Gastroesophageal sphincter (tissue), 3 donors: Measurements from ENCODE around the gene IL13RA2.

ENCODE experiments used
- CTCF ChIP-seq, 4 experiments: fragments of 200-600 bp in 2 of 4; fragments of 450-650 bp in 2 of 4; sonication (generic) in 1 of 4; IDR thresholded peaks; one replicate each; pipeline ENCODE4 v1.5.1; 2017 to 2019; ENCODE audit warnings: antibody characterized with exemption in 4 of 4, mild to moderate bottlenecking in 2 of 4, moderate library complexity in 2 of 4
- EP300 ChIP-seq: sonication (generic); formaldehyde crosslinking; IDR thresholded peaks from one replicate; pipeline ENCODE4 v1.6.1; 2017; ENCODE audit warnings: antibody characterized with exemption, mild to moderate bottlenecking
- POLR2A ChIP-seq, 2 donors: fragments of 450-650 bp; IDR thresholded peaks; one replicate each; pipeline ENCODE4 v1.6.1; 2017; ENCODE audit warnings: antibody characterized with exemption in 2 of 2, mild to moderate bottlenecking in 2 of 2, moderate library complexity in 1 of 2
- POLR2AphosphoS5 ChIP-seq: sonication (generic); formaldehyde crosslinking; IDR thresholded peaks from one replicate; pipeline ENCODE4 v1.6.1; 2017; ENCODE audit warnings: antibody characterized with exemption

- TF ChIP-seq CTCF (IDR thresholded peaks at IDR 0.05) (no peak), EP300 (no peak), POLR2A (IDR thresholded peaks at IDR 0.05) (no peak), POLR2AphosphoS5 (no peak)
Observed at GRCh38 chrX:115023811-115024210, 6.4 kb upstream of the IL13RA2 start.
